Cardiac muscle cell (in vitro differentiated cells and primary cell): ENCODE data around the gene SCGN. TPM values are rescaled to one million over a fixed set of nuclear protein-coding genes. Genes with fewer than 3 reads are reported as not detected.
A peak's percentile ranks its signal among the peaks of the same experiment; 100 is the strongest.

Source experiments
- DNase-seq, 2 donors: peaks; one replicate each; pipeline versions ENCODE4 v3.0.0 to v3.0.0-alpha.2; 2010 to 2017; ENCODE audit warnings: low read depth in 1 of 2, low spot score in 1 of 2
- H3K27ac ChIP-seq: fragments of 200-600 bp; sonication (generic); 2 replicates; pipeline ENCODE4 v1.5.1; 2016
- H3K27me3 ChIP-seq: fragments of 200-600 bp; sonication (generic); 2 replicates; pipeline ENCODE4 v1.6.0; 2016; ENCODE audit warnings: control low read depth
- H3K36me3 ChIP-seq: fragments of 200-600 bp; sonication (generic); 2 replicates; pipeline ENCODE4 v1.5.1; 2016; ENCODE audit warnings: control low read depth
- H3K4me1 ChIP-seq: fragments of 200-600 bp; sonication (generic); 2 replicates; pipeline ENCODE4 v1.8.1; 2017; ENCODE audit warnings: low read depth, mild to moderate bottlenecking, mixed run types
- H3K4me3 ChIP-seq: fragments of 200-600 bp; sonication (generic); 2 replicates; pipeline ENCODE4 v1.5.1; 2016; ENCODE audit warnings: mild to moderate bottlenecking
- H3K9me3 ChIP-seq: fragments of 200-600 bp; sonication (generic); 2 replicates; pipeline ENCODE4 v1.5.1; 2017; ENCODE audit warnings: low read depth, mild to moderate bottlenecking, control low read depth
- polyA plus RNA-seq: library from polyadenylated mRNA; unstranded; fragments of >200 nt; fragmentation: Nextera tagmentation; extraction: Ambion mirVana; gene quantifications from 2 replicates; pipeline ENCODE4 v1.2.1, GENCODE V29; 2016
- total RNA-seq: library from RNA; depleted of rRNA; stranded (reverse); fragments of >200 nt; gene quantifications from 2 replicates; pipeline ENCODE4 v1.2.3, GENCODE V29; 2016
- TF ChIP-seq, protein P1 (sequence below): IDR thresholded peaks from 2 replicates; pipeline ENCODE4 v1.5.1; 2012; ENCODE audit warnings: low read depth, mild to moderate bottlenecking, low read length

SCGN gene
- total and polyA plus RNA-seq, 2 experiments from 2014 or later: not detected

DNA sequence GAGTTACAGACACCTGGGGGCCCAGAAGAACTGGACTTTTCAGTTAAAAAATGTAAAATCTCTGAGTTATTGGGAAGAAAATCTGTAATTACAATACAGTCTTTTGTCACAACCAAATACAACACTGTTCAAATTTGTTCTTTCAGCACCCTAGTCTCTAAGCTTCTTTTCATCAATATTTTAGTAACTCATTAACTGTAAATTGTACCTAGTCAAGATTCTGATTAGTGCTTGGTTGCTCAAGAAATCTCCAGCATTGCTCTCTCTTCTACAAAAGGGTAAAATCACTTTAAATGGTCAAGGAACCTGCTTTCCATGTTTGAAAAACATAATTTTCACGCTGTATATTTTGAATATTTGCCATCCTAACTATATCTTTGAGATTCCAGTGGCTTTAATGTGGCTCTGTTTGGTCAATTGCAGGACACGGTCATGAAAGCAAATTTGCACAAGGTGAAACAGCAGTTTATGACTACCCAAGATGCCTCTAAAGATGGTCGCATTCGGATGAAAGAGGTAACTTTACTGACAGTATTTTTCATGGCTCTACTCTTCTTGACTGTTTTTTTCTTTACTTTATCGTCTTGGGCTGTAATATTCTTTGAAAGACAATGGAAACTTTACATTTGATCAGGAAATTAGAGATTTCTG, 9.2 kb downstream of the SCGN start:
- no peaks in the 10 kb centered on the region for H3K9me3 ChIP-seq
- H3K4me3 ChIP-seq: no peak overlapping the region
- no peak for DNase-seq
- peaks cover 13% of the 10 kb centered on the region for H3K27me3 ChIP-seq
- H3K27ac ChIP-seq: no peak overlapping the region
- no peaks in the 10 kb centered on the region for H3K4me1 ChIP-seq
- no peaks in the 10 kb centered on the region for H3K36me3 ChIP-seq
- TF ChIP-seq, protein P1, sequence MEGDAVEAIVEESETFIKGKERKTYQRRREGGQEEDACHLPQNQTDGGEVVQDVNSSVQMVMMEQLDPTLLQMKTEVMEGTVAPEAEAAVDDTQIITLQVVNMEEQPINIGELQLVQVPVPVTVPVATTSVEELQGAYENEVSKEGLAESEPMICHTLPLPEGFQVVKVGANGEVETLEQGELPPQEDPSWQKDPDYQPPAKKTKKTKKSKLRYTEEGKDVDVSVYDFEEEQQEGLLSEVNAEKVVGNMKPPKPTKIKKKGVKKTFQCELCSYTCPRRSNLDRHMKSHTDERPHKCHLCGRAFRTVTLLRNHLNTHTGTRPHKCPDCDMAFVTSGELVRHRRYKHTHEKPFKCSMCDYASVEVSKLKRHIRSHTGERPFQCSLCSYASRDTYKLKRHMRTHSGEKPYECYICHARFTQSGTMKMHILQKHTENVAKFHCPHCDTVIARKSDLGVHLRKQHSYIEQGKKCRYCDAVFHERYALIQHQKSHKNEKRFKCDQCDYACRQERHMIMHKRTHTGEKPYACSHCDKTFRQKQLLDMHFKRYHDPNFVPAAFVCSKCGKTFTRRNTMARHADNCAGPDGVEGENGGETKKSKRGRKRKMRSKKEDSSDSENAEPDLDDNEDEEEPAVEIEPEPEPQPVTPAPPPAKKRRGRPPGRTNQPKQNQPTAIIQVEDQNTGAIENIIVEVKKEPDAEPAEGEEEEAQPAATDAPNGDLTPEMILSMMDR: no peak

DNA sequence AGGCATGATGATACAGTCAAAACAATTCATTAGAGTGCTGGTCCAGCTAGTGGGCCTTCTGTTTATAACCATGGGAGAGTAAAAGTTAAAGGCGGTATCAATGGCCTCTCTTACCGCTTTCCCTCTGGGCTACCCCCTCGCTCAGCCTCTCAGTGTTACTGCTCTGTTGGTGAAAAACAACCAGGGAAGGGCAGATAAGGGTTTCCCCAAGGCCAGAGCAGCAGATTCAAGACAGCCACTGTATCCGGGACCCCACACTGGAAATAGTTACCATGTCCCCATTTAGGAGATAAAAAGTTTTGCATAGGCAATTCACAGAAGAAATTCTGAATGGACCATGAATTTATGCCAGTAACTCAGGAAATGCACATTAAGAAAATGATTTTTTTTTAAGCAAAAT, 13.4 kb downstream of the SCGN start:
- H3K27ac ChIP-seq: no peak overlapping the region
- DNase-seq: no peak

DNA sequence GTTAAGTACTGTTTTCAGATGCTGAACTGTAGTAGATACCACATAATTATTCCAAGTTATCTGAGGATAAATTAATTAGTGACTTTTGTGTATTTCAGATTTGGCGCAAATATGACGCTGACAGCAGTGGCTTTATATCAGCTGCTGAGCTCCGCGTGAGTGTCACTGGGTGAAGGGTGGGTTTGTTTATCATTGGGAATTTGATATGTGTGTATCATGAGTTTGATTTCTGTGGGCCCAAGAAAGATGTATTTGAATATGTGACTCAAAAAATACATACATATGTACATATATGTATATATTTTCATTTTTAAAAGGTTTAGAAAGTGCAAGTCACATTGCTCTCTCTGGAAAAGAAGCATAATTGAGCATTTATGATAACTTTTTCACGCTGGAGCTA, 17.4 kb downstream of the SCGN start:
- TF ChIP-seq, protein P1: no peak
- no peaks in the 10 kb centered on the region for H3K36me3 ChIP-seq
- no peak overlapping the region for H3K4me3 ChIP-seq
- peaks cover 7% of the 10 kb centered on the region for H3K27me3 ChIP-seq
- H3K9me3 ChIP-seq: no peaks in the 10 kb centered on the region
- H3K4me1 ChIP-seq: no peaks in the 10 kb centered on the region
- no peak overlapping the region for H3K27ac ChIP-seq
- no peak for DNase-seq

More for the DNA sequence above, 13.4 kb downstream of the SCGN start:
- Histone ChIP-seq H3K4me3 (no peak overlapping the region), H3K36me3 (no peaks in the 10 kb centered on the region), H3K4me1 (no peaks in the 10 kb centered on the region), H3K9me3 (no peaks in the 10 kb centered on the region), H3K27me3 (peaks cover 18% of the 10 kb centered on the region)
- TF ChIP-seq, protein P1: no peak

DNA sequence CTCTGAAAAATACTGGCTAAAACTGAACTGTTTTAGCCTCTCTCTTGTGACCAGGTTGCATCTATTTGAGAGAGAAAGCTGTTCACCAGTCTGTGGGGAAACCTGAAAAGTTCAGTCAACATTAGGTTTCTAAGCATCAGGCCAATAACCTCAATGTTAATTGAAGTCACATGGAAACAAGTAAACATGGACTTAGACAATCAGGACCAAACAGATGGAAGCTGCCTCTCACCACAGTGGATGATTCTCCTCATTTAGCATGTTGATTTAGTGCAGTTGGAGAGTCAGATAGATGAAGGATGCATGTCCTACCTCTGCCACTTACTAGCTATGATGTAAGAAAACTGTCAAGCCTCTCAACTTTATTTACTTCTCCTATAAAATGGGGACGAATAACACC, 18.2 kb downstream of the SCGN start:
- Histone ChIP-seq H3K4me3 (no peak overlapping the region), H3K27me3 (peaks cover 7% of the 10 kb centered on the region), H3K27ac (no peak overlapping the region), H3K36me3 (no peaks in the 10 kb centered on the region), H3K4me1 (no peaks in the 10 kb centered on the region), H3K9me3 (no peaks in the 10 kb centered on the region)
- no peak for DNase-seq
- TF ChIP-seq, protein P1: no peak

DNA sequence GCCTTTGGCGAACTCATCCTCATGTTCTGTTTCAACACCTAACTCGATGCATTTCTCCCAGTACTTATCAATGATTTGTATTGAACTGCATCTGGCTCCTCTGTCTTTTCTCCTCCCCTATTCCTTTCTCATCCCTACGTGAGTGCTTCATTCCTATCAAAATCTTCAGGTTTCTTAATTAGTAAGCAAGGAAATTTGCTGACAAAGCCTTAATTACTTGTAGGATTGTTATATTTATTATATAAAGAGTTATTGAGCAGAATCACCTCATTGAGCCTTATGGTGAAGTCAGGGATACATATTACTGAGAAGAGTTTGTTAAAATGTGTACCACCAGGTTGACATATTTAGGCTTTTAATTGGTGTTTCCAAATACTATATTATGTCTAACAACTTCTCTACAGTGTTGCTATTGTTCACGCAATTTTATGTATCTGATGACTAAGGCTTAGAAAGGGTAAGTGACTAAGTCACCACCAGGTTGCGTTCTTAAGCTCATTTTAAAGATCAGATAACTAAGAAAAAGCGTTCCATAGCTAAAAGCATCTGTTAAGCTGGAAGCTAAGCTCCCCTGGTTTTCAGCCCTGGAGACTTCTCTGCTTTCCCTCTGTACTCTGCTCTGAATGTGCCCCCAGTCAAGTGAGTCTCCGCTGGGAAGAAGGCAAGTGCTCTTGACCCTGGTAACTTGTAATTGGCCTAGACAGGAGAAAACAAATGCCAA, 18.9 kb downstream of the SCGN start:
- no peaks in the 10 kb centered on the region for H3K9me3 ChIP-seq
- H3K4me1 ChIP-seq: no peaks in the 10 kb centered on the region
- TF ChIP-seq, protein P1: no peak
- DNase-seq: peak; percentile 10 to 18
- peaks cover 7% of the 10 kb centered on the region for H3K27me3 ChIP-seq
- no peak overlapping the region for H3K4me3 ChIP-seq
- no peak overlapping the region for H3K27ac ChIP-seq
- no peaks in the 10 kb centered on the region for H3K36me3 ChIP-seq
